GM21390 (cell line): ENCODE measurements around the gene GJB3.
"Not testable (repeated sequence)": the region's sequence is repeated elsewhere in the genome, so short reads cannot be mapped to it uniquely, and the experiment has no call there.

ENCODE experiments used
- ATAC-seq: cut with Tn5 transposase; IDR thresholded peaks from one replicate; pipeline ENCODE4 v1.9.1; 2021; ENCODE audit not compliant: unreplicated experiment

Gene GJB3

DNA sequence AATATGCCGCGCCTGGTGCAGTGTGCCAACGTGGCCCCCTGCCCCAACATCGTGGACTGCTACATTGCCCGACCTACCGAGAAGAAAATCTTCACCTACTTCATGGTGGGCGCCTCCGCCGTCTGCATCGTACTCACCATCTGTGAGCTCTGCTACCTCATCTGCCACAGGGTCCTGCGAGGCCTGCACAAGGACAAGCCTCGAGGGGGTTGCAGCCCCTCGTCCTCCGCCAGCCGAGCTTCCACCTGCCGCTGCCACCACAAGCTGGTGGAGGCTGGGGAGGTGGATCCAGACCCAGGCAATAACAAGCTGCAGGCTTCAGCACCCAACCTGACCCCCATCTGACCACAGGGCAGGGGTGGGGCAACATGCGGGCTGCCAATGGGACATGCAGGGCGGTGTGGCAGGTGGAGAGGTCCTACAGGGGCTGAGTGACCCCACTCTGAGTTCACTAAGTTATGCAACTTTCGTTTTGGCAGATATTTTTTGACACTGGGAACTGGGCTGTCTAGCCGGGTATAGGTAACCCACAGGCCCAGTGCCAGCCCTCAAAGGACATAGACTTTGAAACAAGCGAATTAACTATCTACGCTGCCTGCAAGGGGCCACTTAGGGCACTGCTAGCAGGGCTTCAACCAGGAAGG is 4.3 kb downstream of the GJB3 start:
- ATAC-seq = no peak

DNA sequence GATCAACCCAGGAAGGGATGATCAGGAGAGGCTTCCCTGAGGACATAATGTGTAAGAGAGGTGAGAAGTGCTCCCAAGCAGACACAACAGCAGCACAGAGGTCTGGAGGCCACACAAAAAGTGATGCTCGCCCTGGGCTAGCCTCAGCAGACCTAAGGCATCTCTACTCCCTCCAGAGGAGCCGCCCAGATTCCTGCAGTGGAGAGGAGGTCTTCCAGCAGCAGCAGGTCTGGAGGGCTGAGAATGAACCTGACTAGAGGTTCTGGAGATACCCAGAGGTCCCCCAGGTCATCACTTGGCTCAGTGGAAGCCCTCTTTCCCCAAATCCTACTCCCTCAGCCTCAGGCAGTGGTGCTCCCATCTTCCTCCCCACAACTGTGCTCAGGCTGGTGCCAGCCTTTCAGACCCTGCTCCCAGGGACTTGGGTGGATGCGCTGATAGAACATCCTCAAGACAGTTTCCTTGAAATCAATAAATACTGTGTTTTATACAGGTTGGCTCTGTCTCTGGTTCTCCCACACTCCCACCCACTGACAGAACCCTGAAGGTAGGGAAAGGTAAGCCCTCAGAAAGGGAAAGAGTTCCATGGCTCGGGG is 5.0 kb downstream of the GJB3 start:
- ATAC-seq = no peak

DNA sequence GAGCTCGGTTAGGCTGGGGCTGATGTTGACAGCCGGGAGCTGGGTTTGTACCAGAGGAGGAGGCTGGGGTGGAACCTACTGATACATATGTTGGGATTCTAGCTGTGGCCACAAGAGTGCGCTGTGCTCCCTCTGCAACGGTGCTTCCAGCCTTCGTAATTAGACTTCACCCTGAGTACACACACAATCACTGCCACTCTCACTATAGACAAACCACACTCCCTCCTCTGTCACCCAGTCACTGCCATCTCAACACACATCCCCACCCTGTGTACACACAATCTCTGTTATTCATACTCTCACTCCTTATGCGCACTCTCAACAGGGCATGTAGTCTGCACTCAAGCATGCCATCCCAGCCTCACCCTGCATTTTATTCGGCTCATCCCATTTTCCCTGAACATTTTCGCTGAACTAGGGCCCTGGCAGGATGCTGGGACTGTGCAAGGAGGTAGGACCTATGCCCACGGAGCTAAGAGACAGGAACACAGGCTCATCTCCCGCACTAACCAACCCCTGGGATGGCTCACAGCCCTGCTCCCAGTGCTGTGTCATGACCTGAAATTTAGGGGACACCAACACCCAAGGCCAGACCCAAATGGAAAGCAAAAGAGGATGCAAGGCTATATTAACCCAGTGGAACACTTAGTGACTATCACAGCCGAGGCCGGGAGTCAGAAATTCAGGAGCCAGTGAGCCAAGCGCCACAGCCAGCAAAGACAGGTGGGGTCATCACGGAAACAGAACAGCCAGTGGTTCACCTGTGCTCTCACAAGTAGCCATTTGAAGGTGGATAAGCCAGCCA is 5.7 kb downstream of the GJB3 start:
- peak; percentile 48 for ATAC-seq

DNA sequence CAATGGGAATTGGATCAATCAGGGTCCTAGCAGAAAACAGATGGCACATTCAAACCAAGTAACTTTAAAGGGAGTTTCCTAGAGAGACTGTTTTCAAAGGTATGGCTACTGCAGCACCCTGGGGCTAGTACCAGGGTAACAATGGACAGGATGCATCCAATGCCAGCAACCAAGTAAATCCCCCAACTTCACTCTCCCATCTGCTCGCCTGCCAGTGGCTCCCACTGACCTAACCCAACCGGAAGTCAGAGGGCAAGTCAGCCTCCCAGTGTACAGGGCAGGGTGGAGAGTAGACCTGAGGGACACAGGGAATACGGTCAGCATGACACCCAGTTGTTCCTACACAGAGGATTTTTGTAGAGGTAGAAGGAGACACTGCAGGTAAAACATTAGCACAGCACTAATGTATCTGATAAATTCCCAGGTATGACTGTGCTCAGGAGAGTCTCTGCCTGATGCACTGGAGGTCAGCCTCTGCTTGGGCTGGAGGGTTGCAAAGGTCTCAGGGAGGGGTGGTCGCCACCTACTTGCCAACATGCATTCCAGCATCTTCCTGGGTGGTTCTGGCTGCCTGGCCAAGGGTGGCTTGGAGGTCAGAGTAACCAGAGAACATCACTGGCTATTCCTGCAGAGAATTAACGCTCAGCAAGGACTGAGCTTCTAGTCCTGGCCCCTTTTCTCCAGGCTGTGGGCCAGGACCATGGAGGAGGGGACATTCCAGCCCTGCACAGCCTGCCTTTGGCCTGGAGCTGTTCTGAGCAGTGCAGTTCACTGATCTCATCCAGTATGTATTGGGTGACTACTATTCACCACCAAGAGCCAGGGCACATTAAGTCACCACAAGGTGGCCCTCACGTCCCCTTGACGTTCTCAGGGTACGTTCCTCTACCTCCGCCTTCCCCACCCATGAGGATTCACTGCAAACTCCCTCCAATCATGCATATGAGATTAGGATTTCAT is 6.7 kb downstream of the GJB3 start:
- no peak for ATAC-seq

DNA sequence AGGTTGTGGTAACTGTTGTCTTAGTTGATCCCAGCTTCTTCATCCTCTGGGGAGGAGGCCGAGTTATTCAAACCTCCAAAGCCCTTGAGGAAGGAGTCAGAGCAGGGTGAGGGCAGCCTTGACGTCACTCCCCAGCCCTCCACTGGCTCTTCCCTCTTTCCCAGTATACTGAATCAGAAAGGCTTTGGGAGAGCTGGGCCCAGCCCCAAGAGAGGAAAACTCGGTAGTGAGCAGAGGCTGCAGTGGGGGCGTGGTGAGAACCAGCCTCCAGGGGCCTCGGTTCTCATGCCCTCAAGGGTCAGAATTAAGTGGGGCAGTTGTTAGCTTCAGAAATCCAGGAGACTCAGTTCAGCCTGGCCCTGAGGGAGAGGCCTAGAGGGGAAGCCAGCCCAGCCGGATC is 10.0 kb downstream of the GJB3 start:
- no peak for ATAC-seq

DNA sequence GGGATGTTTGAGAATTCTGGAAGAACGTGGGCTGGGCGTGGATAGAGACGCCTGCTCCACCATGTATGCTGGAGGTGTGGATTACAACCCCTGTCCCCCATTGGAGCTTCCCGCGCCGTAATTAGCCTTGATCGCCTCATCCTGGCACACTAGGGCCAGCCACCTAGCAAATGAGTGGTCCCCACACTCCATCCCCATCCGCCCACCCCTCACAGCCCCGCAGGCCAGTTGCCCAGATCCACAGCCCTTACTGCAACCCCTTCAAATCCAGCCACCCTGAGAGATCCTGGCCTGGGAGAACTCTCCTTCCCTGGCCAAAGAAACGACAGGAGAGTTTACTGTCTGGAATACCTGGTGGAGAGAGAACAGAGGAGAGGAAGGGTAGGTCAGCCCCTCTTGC is 11.4 kb downstream of the GJB3 start:
- ATAC-seq = no peak

DNA sequence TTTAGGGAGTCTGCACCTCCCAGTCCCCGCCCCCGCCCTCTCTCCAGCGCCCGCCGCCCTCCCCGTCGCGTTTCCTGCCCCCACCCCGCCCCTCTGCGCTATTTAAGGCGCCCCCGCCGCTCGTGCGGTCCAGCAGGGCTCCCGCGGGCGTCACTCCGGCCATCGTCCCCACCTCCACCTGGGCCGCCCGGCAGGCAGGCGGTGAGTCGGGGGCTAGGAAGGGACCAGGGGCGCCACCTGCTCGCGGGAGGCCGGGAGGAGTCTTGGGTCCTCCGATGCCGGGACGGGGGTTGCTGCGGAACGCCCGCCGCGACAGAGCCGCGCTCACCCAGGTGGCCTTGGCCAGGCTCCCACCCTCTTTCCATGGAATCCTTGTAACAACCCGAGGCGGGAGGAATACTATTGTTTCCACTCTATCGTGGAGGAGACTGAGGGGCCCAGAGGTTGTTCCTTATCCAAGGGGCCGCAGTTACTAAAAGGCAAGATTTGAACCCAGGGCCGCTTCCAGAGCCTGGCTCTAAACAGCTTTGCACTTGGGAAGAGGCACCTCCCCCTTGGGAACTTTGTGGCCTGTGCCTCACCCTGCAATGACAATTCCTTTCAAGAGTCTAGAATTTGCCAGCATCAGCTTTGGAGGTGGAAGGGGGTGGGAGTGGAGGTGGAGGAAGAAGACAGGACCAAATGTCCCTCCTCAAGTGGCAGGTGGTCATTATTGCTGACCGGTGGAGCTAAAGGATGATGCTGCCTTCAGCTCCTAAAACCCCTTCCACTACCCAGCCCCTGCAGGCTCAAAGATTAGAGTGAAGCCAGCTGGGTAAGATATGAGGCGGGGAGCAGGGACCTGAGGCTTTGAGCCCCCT is 12.1 kb downstream of the GJB3 start, which contains the start of gene GJA4:
Gene GJA4 (plus strand): TSS at position 132 of the 860 bp plus-strand sequence. CDS start 1,215 bp downstream, outside the sequence.
- no peak for ATAC-seq

DNA sequence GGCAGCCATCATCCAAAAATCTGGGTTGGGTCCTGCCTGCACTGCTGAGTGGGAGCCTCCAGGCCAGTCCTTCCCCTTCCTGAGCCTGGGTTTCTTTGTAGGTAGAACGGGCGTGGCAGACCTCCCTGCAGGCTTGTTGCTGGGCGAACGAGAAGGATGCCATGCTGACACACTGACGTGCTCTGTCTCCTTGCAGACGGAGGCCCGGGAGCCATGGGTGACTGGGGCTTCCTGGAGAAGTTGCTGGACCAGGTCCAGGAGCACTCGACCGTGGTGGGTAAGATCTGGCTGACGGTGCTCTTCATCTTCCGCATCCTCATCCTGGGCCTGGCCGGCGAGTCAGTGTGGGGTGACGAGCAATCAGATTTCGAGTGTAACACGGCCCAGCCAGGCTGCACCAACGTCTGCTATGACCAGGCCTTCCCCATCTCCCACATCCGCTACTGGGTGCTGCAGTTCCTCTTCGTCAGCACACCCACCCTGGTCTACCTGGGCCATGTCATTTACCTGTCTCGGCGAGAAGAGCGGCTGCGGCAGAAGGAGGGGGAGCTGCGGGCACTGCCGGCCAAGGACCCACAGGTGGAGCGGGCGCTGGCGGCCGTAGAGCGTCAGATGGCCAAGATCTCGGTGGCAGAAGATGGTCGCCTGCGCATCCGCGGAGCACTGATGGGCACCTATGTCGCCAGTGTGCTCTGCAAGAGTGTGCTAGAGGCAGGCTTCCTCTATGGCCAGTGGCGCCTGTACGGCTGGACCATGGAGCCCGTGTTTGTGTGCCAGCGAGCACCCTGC is 13.2 kb downstream of the GJB3 start:
- no peak for ATAC-seq

DNA sequence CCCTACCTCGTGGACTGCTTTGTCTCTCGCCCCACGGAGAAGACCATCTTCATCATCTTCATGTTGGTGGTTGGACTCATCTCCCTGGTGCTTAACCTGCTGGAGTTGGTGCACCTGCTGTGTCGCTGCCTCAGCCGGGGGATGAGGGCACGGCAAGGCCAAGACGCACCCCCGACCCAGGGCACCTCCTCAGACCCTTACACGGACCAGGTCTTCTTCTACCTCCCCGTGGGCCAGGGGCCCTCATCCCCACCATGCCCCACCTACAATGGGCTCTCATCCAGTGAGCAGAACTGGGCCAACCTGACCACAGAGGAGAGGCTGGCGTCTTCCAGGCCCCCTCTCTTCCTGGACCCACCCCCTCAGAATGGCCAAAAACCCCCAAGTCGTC is 13.8 kb downstream of the GJB3 start:
- ATAC-seq = no peak

DNA sequence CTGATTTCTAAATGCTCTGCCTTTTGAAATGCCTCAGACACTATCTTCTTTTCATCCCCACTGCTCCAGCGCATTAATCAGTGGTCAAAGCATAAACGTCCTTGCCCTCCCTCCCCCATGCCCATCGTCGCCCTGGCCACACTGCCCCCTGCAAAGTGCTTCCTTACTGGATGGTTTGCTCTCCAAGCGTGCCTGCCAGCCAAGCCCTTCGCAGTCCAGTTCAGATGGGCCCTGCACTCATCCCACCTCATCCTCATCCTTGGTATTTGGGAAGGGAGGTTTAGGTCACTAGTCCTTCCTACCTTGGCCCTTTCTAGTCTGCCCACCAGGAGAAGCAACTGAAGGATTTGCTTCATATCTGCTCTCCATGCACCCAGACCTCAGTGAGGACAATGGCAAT is 14.9 kb downstream of the GJB3 start:
- no peak for ATAC-seq

DNA sequence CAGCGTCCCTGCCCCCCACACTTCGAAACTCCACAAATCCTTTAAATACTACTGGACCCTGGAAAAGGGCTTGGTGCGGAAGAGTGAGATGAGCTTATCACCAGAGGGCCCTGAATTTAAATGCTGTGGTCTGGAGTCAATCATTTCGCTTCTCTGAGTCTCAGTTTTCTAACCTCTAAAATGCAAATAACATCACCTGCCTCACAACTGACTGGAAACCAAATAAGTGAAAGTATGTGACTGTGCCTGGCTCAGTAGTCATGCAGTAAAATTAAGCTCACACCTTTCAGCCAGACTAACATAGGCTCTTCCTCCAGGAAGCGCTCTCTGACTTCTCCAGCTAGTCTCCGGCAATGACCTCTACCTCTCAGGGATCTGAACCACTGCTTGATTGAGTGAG is 16.0 kb downstream of the GJB3 start:
- peak; percentile 86 for ATAC-seq

DNA sequence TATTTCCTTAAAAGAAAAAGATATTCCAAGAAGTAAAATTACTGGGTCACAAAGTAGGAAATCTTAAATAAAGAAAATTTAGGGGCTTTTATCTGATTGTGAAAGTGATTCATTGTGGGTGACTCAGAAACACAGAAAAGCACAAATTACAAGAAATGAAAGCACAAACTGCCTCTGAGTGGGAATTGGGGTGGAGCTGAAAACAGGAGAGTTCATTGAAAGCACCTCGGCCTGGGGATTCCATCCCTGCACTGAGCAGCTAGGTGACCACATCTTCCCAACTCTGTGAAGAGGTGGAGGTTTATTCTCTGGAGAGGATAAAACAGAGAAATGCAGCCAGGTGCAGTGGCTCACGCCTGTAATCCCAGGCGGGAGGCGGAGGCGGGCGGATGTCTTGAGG is 19.2 kb downstream of the GJB3 start:
- ATAC-seq = no peak

DNA sequence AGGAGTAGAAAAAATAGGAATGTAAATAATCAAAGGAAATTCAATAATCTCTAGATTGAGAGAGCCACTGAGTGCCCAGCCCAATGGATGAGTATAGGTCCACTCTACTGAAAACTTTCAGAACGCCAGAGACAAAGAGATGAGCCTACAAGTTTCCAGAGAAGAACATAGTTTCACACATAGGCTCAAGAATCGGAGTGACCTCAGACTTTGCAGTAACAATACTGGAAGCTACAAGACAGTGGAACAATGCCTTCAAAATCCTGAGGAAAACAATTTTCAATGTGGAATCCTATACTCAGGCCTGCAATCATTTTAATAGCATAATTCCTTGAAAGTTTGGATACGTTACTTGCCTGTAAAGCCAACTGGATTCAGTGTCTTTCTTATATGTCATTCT is 22.8 kb downstream of the GJB3 start:
- ATAC-seq = no peak

DNA sequence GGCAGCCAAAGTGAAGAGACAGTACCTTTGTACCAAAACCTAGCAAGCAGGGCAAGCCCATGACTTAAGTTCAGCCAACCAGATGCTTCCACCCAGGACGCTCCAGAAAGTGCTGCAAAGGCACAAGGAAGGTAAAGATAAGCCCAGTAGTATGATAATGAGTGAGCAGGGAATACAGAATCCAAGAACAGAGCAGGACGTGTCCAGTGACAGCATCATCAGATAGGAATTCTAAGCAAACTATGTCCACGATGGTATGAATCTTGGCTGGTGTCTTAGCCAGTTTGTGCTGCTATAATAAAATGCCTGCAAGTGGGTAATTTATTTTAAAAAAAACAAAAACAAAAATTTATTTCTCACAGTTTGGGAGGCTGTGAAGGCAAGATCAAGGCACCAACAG is 25.4 kb downstream of the GJB3 start:
- no peak for ATAC-seq

DNA sequence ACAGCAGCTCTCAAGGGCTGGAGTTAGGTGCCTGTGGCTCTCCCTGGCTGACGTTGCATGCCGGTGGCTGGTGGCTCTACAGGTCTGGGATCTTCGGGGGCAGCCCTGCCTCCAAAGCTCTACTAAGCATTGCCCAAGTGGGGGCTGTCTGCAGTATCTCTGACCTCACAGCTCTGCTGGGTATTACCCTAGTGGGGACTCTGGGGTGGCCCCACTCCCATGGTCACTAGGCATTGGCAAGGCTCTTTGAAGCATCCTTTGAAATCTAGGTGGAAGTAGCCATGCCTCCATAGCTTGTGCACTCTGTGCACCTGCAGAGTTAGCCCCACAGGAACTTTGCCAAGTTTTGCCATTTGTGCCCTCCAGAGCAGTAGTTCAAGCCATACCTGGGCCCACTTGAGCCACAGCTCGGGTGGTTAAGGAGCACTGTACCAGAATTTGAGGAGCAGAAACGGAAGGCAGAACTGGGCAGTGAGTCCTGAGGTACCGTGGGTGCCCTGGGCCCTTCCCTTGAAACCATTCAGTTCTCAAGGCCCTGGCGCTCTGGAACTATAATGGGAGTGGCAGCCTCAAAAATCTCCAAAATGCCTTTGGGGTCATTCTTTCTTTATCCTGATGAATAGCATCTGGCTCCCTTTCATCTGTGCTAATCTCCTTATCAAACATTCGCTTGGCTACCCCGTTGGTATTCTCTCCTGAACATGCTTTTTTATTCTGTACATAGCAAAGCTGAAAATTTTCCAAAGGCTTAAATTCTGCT is 27.2 kb downstream of the GJB3 start:
- no peak for ATAC-seq

DNA sequence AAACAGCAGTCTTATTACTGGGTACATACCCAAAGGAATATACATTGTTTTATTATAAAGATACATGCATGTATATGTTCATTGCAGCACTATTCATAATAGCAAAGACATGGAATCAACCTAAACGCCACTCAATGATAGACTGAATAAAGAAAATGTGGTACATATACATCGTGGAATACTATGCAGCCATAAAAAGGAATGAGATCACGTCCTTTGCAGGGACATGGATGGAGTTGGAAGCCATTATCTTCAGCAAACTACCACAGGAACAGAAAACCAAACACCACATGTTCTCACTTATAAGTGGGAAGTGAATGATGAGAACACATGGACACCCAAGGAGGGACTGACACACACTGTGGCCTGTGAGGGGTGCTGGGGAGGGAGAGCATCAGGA is 29.8 kb downstream of the GJB3 start:
- ATAC-seq = not testable (repeated sequence)

DNA sequence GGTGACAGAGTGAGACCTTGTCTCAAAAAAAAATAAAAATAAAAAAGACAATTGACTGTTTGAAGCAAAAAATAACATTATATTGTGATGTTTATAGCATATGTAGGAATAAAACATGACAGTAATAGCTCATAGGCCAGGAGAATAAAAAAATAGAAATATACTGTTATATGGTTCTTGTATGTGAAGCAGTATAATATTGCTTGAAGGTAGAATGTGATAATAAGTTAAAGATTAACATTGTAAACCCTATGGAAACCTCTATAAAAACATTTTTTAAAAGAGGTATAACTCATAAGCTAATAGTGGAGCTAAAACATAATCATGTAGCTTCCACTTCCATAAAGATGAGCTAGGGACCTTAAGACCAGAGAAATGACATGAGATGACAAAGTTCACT is 35.3 kb downstream of the GJB3 start:
- no peak for ATAC-seq

DNA sequence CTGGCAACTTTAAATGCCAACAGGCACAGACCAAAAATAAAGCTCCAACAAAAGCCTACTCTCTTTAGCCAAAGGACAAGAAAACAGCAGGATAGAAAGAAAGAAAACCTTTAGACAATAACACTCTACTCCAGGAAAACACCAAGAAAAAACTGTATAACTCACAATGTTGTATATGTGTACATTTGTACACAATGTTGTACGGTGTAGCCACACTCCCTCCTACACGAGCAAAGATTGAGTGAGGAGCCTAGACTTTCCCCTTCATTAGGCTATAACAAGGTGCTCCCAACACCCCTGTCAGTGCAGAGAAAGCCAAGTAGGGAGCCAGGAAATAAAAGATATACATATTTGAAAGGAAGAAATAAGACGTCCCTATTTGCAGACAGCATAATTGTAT is 35.8 kb downstream of the GJB3 start:
- ATAC-seq = no peak

DNA sequence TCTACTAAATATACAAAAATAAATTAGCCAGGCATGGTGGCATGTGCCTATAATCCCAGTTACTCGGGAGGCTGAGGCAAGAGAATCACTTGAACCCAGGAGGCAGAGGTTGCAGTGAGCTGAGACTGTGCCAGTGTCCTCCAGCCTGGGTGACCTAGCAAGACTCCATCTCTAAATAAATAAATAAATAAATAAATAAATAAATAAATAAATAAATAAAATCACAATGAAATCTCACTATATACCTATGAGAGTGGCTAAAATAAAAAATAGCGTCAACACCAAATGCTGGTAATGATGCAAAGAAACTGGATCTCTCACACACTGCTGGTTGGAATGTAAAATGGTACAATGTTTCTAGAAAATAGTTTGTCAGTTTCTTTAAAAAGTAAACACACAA is 37.8 kb downstream of the GJB3 start:
- ATAC-seq = not testable (repeated sequence)
